Measurements from ENCODE around the gene GPR25. TPM values are rescaled to one million over a fixed set of nuclear protein-coding genes. Genes with fewer than 3 reads are reported as not detected.

Gene GPR25
- total RNA-seq, 1 experiment from 2014 or later, result not detected

DNA sequence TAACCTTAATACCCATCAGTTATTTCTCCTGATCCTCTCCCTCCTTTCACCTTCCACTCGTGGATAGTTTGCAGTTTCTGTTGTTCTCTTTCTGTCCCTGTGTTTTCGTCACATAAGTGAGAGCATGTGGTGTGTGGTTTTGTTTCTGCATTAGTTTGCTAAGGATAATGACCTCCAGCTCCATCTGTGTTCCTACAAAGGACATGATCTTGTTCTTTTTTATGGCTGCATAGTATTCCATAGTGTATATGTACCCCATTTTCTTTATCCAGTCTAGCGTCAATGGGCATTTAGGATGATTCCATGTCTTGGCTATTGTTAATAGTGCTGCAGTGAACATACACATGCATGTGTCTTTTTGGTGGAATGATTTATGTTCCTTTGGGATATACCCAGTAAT lies 36.6 kb upstream of the GPR25 start:
- CTCF ChIA-PET, result interaction anchor here (3.1 kb wide), 1 partner anchor 214 kb away, joined by 8 read pairs; no protein-coding TSS in a partner anchor
- no peak for DNase-seq (ENCODE audit: low spot score)
- H3K9me3 Mint-ChIP-seq, result peaks cover 13% of the 10 kb centered on the region
- no peaks in the 10 kb centered on the region for H3K4me1 Mint-ChIP-seq
- POLR2A ChIA-PET, result no interaction called here
- H3K4me3 Mint-ChIP-seq, result no peak overlapping the region
- no peak overlapping the region for H3K27ac Mint-ChIP-seq
- TF ChIP-seq, protein P1, sequence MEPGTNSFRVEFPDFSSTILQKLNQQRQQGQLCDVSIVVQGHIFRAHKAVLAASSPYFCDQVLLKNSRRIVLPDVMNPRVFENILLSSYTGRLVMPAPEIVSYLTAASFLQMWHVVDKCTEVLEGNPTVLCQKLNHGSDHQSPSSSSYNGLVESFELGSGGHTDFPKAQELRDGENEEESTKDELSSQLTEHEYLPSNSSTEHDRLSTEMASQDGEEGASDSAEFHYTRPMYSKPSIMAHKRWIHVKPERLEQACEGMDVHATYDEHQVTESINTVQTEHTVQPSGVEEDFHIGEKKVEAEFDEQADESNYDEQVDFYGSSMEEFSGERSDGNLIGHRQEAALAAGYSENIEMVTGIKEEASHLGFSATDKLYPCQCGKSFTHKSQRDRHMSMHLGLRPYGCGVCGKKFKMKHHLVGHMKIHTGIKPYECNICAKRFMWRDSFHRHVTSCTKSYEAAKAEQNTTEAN (CRISPR knock-in tag; IDR thresholded peaks at IDR 0.05), result no peak
- TF ChIP-seq GABPB1 (CRISPR knock-in tag; IDR thresholded peaks at IDR 0.05), result no peak
- no peak for TF ChIP-seq FOXK1 (CRISPR knock-in tag; IDR thresholded peaks at IDR 0.05)
- TF ChIP-seq, protein P2, sequence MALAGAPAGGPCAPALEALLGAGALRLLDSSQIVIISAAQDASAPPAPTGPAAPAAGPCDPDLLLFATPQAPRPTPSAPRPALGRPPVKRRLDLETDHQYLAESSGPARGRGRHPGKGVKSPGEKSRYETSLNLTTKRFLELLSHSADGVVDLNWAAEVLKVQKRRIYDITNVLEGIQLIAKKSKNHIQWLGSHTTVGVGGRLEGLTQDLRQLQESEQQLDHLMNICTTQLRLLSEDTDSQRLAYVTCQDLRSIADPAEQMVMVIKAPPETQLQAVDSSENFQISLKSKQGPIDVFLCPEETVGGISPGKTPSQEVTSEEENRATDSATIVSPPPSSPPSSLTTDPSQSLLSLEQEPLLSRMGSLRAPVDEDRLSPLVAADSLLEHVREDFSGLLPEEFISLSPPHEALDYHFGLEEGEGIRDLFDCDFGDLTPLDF (CRISPR knock-in tag; IDR thresholded peaks at IDR 0.05), result no peak
- no peak for TF ChIP-seq ZNF671 (CRISPR knock-in tag; IDR thresholded peaks at IDR 0.05)
- no peak for TF ChIP-seq NR1H2 (CRISPR knock-in tag; IDR thresholded peaks at IDR 0.05)
- TF ChIP-seq IRF2 (CRISPR knock-in tag; IDR thresholded peaks at IDR 0.05; ENCODE audit: borderline replicate concordance, low read depth), result no peak
- TF ChIP-seq OVOL2 (CRISPR knock-in tag; IDR thresholded peaks at IDR 0.05; ENCODE audit: borderline replicate concordance), result no peak
- TF ChIP-seq CREM (CRISPR knock-in tag; IDR thresholded peaks at IDR 0.05), result no peak
- no peak for TF ChIP-seq ELF4 (CRISPR knock-in tag; IDR thresholded peaks at IDR 0.05; ENCODE audit: low read depth)
- TF ChIP-seq, protein P3, sequence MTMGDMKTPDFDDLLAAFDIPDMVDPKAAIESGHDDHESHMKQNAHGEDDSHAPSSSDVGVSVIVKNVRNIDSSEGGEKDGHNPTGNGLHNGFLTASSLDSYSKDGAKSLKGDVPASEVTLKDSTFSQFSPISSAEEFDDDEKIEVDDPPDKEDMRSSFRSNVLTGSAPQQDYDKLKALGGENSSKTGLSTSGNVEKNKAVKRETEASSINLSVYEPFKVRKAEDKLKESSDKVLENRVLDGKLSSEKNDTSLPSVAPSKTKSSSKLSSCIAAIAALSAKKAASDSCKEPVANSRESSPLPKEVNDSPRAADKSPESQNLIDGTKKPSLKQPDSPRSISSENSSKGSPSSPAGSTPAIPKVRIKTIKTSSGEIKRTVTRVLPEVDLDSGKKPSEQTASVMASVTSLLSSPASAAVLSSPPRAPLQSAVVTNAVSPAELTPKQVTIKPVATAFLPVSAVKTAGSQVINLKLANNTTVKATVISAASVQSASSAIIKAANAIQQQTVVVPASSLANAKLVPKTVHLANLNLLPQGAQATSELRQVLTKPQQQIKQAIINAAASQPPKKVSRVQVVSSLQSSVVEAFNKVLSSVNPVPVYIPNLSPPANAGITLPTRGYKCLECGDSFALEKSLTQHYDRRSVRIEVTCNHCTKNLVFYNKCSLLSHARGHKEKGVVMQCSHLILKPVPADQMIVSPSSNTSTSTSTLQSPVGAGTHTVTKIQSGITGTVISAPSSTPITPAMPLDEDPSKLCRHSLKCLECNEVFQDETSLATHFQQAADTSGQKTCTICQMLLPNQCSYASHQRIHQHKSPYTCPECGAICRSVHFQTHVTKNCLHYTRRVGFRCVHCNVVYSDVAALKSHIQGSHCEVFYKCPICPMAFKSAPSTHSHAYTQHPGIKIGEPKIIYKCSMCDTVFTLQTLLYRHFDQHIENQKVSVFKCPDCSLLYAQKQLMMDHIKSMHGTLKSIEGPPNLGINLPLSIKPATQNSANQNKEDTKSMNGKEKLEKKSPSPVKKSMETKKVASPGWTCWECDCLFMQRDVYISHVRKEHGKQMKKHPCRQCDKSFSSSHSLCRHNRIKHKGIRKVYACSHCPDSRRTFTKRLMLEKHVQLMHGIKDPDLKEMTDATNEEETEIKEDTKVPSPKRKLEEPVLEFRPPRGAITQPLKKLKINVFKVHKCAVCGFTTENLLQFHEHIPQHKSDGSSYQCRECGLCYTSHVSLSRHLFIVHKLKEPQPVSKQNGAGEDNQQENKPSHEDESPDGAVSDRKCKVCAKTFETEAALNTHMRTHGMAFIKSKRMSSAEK (CRISPR knock-in tag; IDR thresholded peaks at IDR 0.05; ENCODE audit: borderline replicate concordance), result no peak
- TF ChIP-seq, protein P4, sequence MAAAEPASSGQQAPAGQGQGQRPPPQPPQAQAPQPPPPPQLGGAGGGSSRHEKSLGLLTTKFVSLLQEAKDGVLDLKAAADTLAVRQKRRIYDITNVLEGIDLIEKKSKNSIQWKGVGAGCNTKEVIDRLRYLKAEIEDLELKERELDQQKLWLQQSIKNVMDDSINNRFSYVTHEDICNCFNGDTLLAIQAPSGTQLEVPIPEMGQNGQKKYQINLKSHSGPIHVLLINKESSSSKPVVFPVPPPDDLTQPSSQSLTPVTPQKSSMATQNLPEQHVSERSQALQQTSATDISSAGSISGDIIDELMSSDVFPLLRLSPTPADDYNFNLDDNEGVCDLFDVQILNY (CRISPR knock-in tag; IDR thresholded peaks at IDR 0.05), result no peak
- TF ChIP-seq, protein P5, sequence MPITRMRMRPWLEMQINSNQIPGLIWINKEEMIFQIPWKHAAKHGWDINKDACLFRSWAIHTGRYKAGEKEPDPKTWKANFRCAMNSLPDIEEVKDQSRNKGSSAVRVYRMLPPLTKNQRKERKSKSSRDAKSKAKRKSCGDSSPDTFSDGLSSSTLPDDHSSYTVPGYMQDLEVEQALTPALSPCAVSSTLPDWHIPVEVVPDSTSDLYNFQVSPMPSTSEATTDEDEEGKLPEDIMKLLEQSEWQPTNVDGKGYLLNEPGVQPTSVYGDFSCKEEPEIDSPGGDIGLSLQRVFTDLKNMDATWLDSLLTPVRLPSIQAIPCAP (CRISPR knock-in tag; IDR thresholded peaks at IDR 0.05), result no peak
- peaks cover 18% of the 10 kb centered on the region for H3K36me3 Mint-ChIP-seq
- ATAC-seq, result no peak
- no peaks in the 10 kb centered on the region for H3K27me3 Mint-ChIP-seq (ENCODE audit: low read depth)

DNA sequence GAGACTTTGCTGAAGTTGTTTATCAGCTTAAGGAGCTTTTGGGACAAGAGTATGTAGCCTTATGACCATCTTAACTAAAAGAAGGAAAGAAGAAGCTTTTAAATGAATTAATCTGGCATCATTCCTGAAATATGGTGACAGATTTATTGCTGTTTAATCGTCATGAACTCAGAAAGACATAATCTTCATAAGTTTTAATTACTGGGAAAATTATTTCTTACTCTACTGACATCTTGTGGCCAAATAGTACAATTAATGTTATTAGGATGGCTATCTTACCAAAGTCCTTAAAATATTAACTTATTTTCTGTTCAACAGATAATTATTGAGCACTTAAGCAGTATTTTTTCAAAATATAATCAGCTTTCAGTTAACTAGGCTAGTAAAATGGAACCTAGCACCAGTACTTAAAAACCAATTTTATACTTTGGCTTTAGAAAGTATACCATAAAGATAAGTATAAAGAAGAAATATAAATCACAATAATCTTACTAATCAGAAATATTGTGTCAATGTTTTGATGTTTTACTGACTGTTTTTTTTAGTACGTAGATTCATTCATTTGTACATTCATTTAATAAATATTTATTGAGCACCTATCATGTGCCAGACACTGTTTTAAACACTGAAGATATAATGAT lies 34.7 kb upstream of the GPR25 start:
- POLR2A ChIA-PET, result no interaction called here
- no peak overlapping the region for H3K27ac Mint-ChIP-seq
- H3K4me3 Mint-ChIP-seq, result no peak overlapping the region
- H3K4me1 Mint-ChIP-seq, result no peaks in the 10 kb centered on the region; the same call in 1 of the 2 replicates
- H3K9me3 Mint-ChIP-seq, result peaks cover 13% of the 10 kb centered on the region
- ATAC-seq (no peak), DNase-seq (ENCODE audit: low spot score) (no peak)
- H3K27me3 Mint-ChIP-seq (ENCODE audit: low read depth), result no peaks in the 10 kb centered on the region
- peaks cover 20% of the 10 kb centered on the region for H3K36me3 Mint-ChIP-seq
- CTCF ChIA-PET, result interaction anchor here (1.1 to 3.1 kb wide), 2 partner anchors 83 to 216 kb away, joined by 3 to 8 read pairs; no protein-coding TSS in a partner anchor
- no peak for TF ChIP-seq RORB (CRISPR knock-in tag; IDR thresholded peaks at IDR 0.05)
- TF ChIP-seq ELF4 (CRISPR knock-in tag; IDR thresholded peaks at IDR 0.05; ENCODE audit: low read depth), result no peak
- no peak for TF ChIP-seq GTF2I (CRISPR knock-in tag; conservative IDR thresholded peaks at IDR 0.05)
- TF ChIP-seq, protein P6, sequence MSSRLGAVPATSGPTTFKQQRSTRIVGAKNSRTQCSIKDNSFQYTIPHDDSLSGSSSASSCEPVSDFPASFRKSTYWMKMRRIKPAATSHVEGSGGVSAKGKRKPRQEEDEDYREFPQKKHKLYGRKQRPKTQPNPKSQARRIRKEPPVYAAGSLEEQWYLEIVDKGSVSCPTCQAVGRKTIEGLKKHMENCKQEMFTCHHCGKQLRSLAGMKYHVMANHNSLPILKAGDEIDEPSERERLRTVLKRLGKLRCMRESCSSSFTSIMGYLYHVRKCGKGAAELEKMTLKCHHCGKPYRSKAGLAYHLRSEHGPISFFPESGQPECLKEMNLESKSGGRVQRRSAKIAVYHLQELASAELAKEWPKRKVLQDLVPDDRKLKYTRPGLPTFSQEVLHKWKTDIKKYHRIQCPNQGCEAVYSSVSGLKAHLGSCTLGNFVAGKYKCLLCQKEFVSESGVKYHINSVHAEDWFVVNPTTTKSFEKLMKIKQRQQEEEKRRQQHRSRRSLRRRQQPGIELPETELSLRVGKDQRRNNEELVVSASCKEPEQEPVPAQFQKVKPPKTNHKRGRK (CRISPR knock-in tag; IDR thresholded peaks at IDR 0.05; ENCODE audit: borderline replicate concordance), result no peak
- TF ChIP-seq, protein P7, sequence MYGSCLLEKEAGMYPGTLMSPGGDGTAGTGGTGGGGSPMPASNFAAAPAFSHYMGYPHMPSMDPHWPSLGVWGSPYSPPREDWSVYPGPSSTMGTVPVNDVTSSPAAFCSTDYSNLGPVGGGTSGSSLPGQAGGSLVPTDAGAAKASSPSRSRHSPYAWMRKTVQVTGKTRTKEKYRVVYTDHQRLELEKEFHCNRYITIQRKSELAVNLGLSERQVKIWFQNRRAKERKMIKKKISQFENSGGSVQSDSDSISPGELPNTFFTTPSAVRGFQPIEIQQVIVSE (CRISPR knock-in tag; IDR thresholded peaks at IDR 0.05; ENCODE audit: borderline replicate concordance), result no peak
- TF ChIP-seq, protein P8, sequence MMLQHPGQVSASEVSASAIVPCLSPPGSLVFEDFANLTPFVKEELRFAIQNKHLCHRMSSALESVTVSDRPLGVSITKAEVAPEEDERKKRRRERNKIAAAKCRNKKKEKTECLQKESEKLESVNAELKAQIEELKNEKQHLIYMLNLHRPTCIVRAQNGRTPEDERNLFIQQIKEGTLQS (CRISPR knock-in tag; conservative IDR thresholded peaks at IDR 0.05), result no peak
- TF ChIP-seq PRRX2 (CRISPR knock-in tag; IDR thresholded peaks at IDR 0.05), result no peak
- TF ChIP-seq, protein P4 (CRISPR knock-in tag; IDR thresholded peaks at IDR 0.05), result no peak
- no peak for TF ChIP-seq SOX15 (CRISPR knock-in tag; IDR thresholded peaks at IDR 0.05)

Data from WTC11 (cell line).